Endothelial cell of umbilical vein (primary cell): Measurements from ENCODE around the gene SH3BP2. TPM values are rescaled to one million over a fixed set of nuclear protein-coding genes. Genes with fewer than 3 reads are reported as not detected.

Experiments used
- BruUV-seq: library from RNA; stranded (reverse); fragments of 400-500 nt; replicated peaks from 2 replicates; lab custom pipeline; 2021; lab: Mats Ljungman, UMichigan
- CTCF ChIA-PET: fragments of 300-600, 350-600 bp; sonication (Branson Sonifier 250); formaldehyde crosslinking; loops from one replicate; lab custom pipeline; 2021; ENCODE audit warnings: antibody characterized with exemption, inconsistent platforms; lab: Charles Lee
- POLR2A ChIA-PET: fragments of 300-600, 350-600 bp; sonication (Branson Sonifier 250); formaldehyde crosslinking; loops from one replicate; lab custom pipeline; 2021; ENCODE audit warnings: antibody characterized with exemption, inconsistent platforms; lab: Charles Lee
- DNase-seq: peaks from one replicate; pipeline ENCODE4 v3.0.0-alpha.2; 2011; ENCODE audit warnings: low read depth, low spot score
- FAIRE-seq: peaks from 2 replicates; lab custom pipeline; 2011; peaks lifted over from hg19 to GRCh38; lab: Jason Lieb, UNC
- H2AFZ ChIP-seq: 2 replicates; pipeline ENCODE4 v1.6.0; 2012; ENCODE audit warnings: low read depth, low read length, control low read depth, inconsistent platforms
- H3K27ac ChIP-seq: 2 replicates; pipeline ENCODE4 v1.5.1; 2011; ENCODE audit warnings: low read depth, mild to moderate bottlenecking, control low read depth, low read length, moderate library complexity; ENCODE audit not compliant: insufficient read depth
- H3K27me3 ChIP-seq, 2 experiments: 2 replicates each; pipeline versions ENCODE4 v1.6.0 to v1.6.1; 2011; ENCODE audit warnings: low read length in 2 of 2, mixed read lengths in 1 of 2; ENCODE audit not compliant: control insufficient read depth in 2 of 2, insufficient read depth in 2 of 2
- H3K36me3 ChIP-seq, 2 experiments: 2 replicates in 1 of 2; 3 replicates in 1 of 2; pipeline ENCODE4 v1.5.1; 2011; ENCODE audit warnings: low read length in 2 of 2, mild to moderate bottlenecking in 1 of 2, moderate library complexity in 1 of 2; ENCODE audit not compliant: control insufficient read depth in 2 of 2, insufficient read depth in 2 of 2; ENCODE audit errors: extremely low read depth in 1 of 2
- H3K4me1 ChIP-seq: 3 replicates; pipeline ENCODE4 v1.5.1; 2011; ENCODE audit warnings: mild to moderate bottlenecking, low read length; ENCODE audit not compliant: control insufficient read depth, insufficient read depth; ENCODE audit errors: extremely low read depth
- H3K4me2 ChIP-seq: 2 replicates; pipeline ENCODE4 v1.6.1; 2011; ENCODE audit warnings: low read length, control low read depth, mixed read lengths; ENCODE audit not compliant: insufficient read depth
- H3K4me3 ChIP-seq, 3 experiments: fragments of 200-600 bp in 1 of 3; sonication (generic), shearing (Covaris generic) in 1 of 3; replicated peaks in 1 of 3; 2 replicates each; pipeline ENCODE4 v1.5.1; 2011 to 2016; ENCODE audit warnings: control low read depth in 3 of 3, low read length in 3 of 3, mild to moderate bottlenecking in 2 of 3, inconsistent platforms in 1 of 3, low read depth in 1 of 3, moderate library complexity in 1 of 3; ENCODE audit not compliant: insufficient read depth in 1 of 3
- H3K79me2 ChIP-seq: 2 replicates; pipeline ENCODE4 v1.6.0; 2012; ENCODE audit warnings: low read length, inconsistent platforms; ENCODE audit not compliant: control insufficient read depth, insufficient read depth
- H3K9ac ChIP-seq: replicated peaks from 2 replicates; pipeline ENCODE3; 2011; ENCODE audit warnings: low read length, control low read depth; ENCODE audit not compliant: insufficient read depth; ENCODE audit errors: extremely low read depth
- H3K9me1 ChIP-seq: replicated peaks from 3 replicates; pipeline ENCODE4 v1.6.0; 2011; ENCODE audit warnings: mild to moderate bottlenecking, low read length; ENCODE audit not compliant: control insufficient read depth, insufficient read depth; ENCODE audit errors: extremely low read depth
- H3K9me3 ChIP-seq: replicated peaks from 2 replicates; pipeline ENCODE4 v1.5.1; 2012; ENCODE audit warnings: low read length, inconsistent platforms; ENCODE audit not compliant: control insufficient read depth, insufficient read depth
- H4K20me1 ChIP-seq: replicated peaks from 2 replicates; pipeline ENCODE3; 2011; ENCODE audit warnings: mild to moderate bottlenecking, low read length; ENCODE audit not compliant: control insufficient read depth, insufficient read depth; ENCODE audit errors: extremely low read depth
- CTCF ChIP-seq, 2 donors: IDR thresholded peaks; 1 replicate in 1 of 2; 2 replicates in 1 of 2; pipeline ENCODE4 v1.5.1; 2011; ENCODE audit warnings: low read length in 2 of 2, mild to moderate bottlenecking in 2 of 2, moderate library complexity in 2 of 2, control low read depth in 1 of 2, inconsistent platforms in 1 of 2, low read depth in 1 of 2; ENCODE audit not compliant: insufficient read depth in 1 of 2; ENCODE audit errors: extremely low read depth in 1 of 2
- EZH2 ChIP-seq: IDR thresholded peaks from 2 replicates; pipeline ENCODE4 v1.6.1; 2012; ENCODE audit warnings: borderline replicate concordance, low read depth, mild to moderate bottlenecking, moderate library complexity, low read length, inconsistent platforms; ENCODE audit not compliant: severe bottlenecking
- FOS ChIP-seq: IDR thresholded peaks from 2 replicates; pipeline ENCODE4 v1.6.1; 2011; ENCODE audit warnings: mild to moderate bottlenecking, low read length, moderate library complexity, borderline replicate concordance; ENCODE audit not compliant: insufficient read depth
- GATA2 ChIP-seq: IDR thresholded peaks from 2 replicates; pipeline ENCODE4 v1.7.0; 2011; ENCODE audit warnings: low read depth, mild to moderate bottlenecking, moderate library complexity, mixed read lengths, low read length; ENCODE audit not compliant: insufficient read length, insufficient read depth
- JUN ChIP-seq: IDR thresholded peaks from 2 replicates; pipeline ENCODE4 v1.6.1; 2011; ENCODE audit warnings: borderline replicate concordance, low read depth; ENCODE audit not compliant: insufficient read length, insufficient read depth
- MAX ChIP-seq: IDR thresholded peaks from 2 replicates; pipeline ENCODE4 v1.6.1; 2011; ENCODE audit not compliant: insufficient read depth, insufficient read length
- MYC ChIP-seq: IDR thresholded peaks from one replicate; pipeline ENCODE4 v1.6.1; 2011; ENCODE audit warnings: mild to moderate bottlenecking, low read depth, low read length
- POLR2A ChIP-seq: IDR thresholded peaks from 2 replicates; pipeline ENCODE4 v1.6.1; 2012; ENCODE audit warnings: low read depth, mild to moderate bottlenecking, control low read depth, low read length
- POLR2AphosphoS5 ChIP-seq: IDR thresholded peaks from 2 replicates; pipeline ENCODE4 v1.6.1; 2012; ENCODE audit warnings: low read depth, mild to moderate bottlenecking, control low read depth, low read length, moderate library complexity; ENCODE audit not compliant: insufficient read depth
- dilution Hi-C: fragments of 300-500 bp; cut with MboI; formaldehyde crosslinking; loops from one replicate; pipeline ENCODE4 v1.15.0; 2019; ENCODE audit warnings: low sequenced_read_pairs; ENCODE audit not compliant: extremely low pct_ligation_motif_present
- intact Hi-C: fragments of 100-400 bp; cut with micrococcal nuclease; formaldehyde crosslinking; loops from one replicate; pipeline ENCODE4 v1.10.0; 2022
- polyA plus RNA-seq, 4 experiments: library from polyadenylated mRNA; depleted of rRNA in 3 of 4; stranded (reverse) in 3 of 4; unstranded in 1 of 4; fragments of >200 nt; gene quantifications; 2 replicates each; pipeline versions ENCODE4 v1.2.1 to v1.2.3, GENCODE V29; 2011 to 2012; ENCODE audit warnings: missing spikeins in 1 of 4
- total RNA-seq: library from RNA; stranded (reverse); gene quantifications from 2 replicates; pipeline ENCODE4 v1.2.3, GENCODE V29; 2021

Gene SH3BP2
- total and polyA plus RNA-seq, 2 donors (not counting 3 experiments of a cell fraction or from before 2014, with no cell fraction given): 69.2 to 73.9 TPM

- peak within 1 kb of the TSS; percentile 70 to 95 (median 84) for H3K4me3 ChIP-seq
- DNase-seq (peak; percentile 99), FAIRE-seq (peak; percentile 84)
- H2AFZ ChIP-seq: peak within 1 kb of the TSS; percentile 90
- peaks cover 22% of the 10 kb centered on the region for H3K4me1 ChIP-seq
- H3K4me2 ChIP-seq: peak within 1 kb of the TSS; percentile 99
- H3K79me2 ChIP-seq: peaks cover 44% of the 10 kb centered on the region
- H3K9ac ChIP-seq: peak within 1 kb of the TSS; percentile 87
- no peaks in the 10 kb centered on the region for H3K9me1 ChIP-seq
- dilution Hi-C loops: no loop called here
- TF ChIP-seq FOS (no peak), POLR2A (peak; percentile 85), JUN (no peak), POLR2AphosphoS5 (peak; percentile 87), GATA2 (no peak), MAX (no peak), MYC (no peak), CTCF (IDR thresholded peaks at IDR 0.05; ENCODE audit: extremely low read depth in 1 of 2, insufficient read depth in 1 of 2, low read depth in 1 of 2, low read length in 2 of 2) (no peak), EZH2 (no peak)
- peaks cover 4% of the 10 kb centered on the region for H4K20me1 ChIP-seq
- ChIA-PET CTCF (no interaction called here), POLR2A (no interaction called here)
- H3K27me3 ChIP-seq: no peaks in the 10 kb centered on the region
- TSS peak; percentile 56 for BruUV-seq
- no peaks in the 10 kb centered on the region for H3K36me3 ChIP-seq
- intact Hi-C loops: loop anchor here (1.0 to 5.0 kb wide), 2 partner anchors 25 to 89 kb away; no protein-coding TSS in a partner anchor
- peak within 1 kb of the TSS; percentile 70 for H3K27ac ChIP-seq
- H3K9me3 ChIP-seq: no peaks in the 10 kb centered on the region
Measured at GRCh38 chr4:2843263-2843940, 50.5 kb downstream of the SH3BP2 start, which contains the start of gene ADD1. Gene ADD1 (plus strand): TSS chr4:2843844. CDS start chr4:2875916, 32,072 bp downstream.
